WERI-Rb-1 (cell line): ENCODE results near the gene NOL4L.

Source experiments
- DNase-seq: peaks from one replicate; pipeline ENCODE4 v3.0.0-alpha.2; 2020
- H3K27ac ChIP-seq: fragments of 250-450 bp; sonication (Bioruptor Pico); 2 replicates; pipeline ENCODE4 v1.5.1; 2020; ENCODE audit warnings: mild to moderate bottlenecking, moderate library complexity
- H3K27me3 ChIP-seq: fragments of 250-450 bp; sonication (Bioruptor Pico); 2 replicates; pipeline ENCODE4 v1.5.1; 2021; ENCODE audit warnings: mild to moderate bottlenecking, low read depth, moderate library complexity; ENCODE audit not compliant: insufficient read depth, severe bottlenecking
- H3K36me3 ChIP-seq: fragments of 250-450 bp; sonication (Bioruptor Pico); 2 replicates; pipeline ENCODE4 v1.5.1; 2020; ENCODE audit warnings: mild to moderate bottlenecking, moderate library complexity
- H3K4me3 ChIP-seq: 2 replicates; pipeline ENCODE4 v1.5.1; 2011; ENCODE audit warnings: low read depth, mild to moderate bottlenecking, control low read depth, low read length
- H3K9me3 ChIP-seq: fragments of 250-450 bp; sonication (Bioruptor Pico); 2 replicates; pipeline ENCODE4 v1.5.1; 2021; ENCODE audit warnings: mild to moderate bottlenecking, moderate library complexity; ENCODE audit not compliant: severe bottlenecking
- TF ChIP-seq, protein P1 (sequence below): IDR thresholded peaks from 2 replicates; pipeline ENCODE4 v1.5.1; 2011; ENCODE audit warnings: low read depth, mild to moderate bottlenecking, control low read depth, inconsistent platforms, low read length

The NOL4L gene

DNA sequence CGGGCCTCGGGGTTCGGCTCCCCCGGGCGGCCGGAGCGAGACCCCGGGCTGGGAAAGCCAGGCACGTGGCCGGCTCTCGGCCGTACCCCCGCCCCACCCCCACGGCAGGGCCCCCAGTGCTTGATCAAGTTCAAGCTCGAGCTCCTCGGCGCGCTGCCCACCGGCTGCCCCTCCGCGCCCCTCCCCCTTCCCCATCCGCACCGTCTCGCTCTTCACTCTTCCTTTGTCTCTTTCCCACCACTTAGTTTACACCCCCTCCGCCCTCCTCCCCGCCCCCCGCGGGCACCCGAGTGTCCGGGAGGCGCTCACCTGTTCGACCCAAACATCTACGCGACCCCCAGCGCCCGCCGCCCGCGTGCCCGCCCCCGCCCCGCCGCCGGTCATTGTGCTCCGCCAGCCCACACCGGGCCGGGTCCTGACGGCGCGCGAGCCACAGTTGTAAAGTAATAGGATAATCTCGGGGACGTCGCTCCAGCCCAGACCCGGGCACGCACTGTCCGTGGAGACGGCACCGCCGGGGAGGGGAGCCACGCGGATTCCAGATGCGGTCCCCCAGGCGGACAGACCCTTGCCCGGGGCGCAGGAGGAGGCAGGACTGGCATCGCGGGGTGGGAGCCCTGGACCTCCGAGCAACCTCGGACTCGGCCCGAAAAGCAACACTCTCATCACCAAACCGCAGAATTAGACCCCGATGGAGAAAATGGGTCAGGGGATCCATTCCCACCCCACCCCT lies 100.7 kb downstream of the NOL4L start:
- H3K27me3 ChIP-seq = no peaks in the 10 kb centered on the region
- peak overlapping the region; percentile 80 for H3K4me3 ChIP-seq
- peak overlapping the region; percentile 99 for H3K27ac ChIP-seq
- DNase-seq = peak; percentile 66
- H3K36me3 ChIP-seq = peaks cover 5% of the 10 kb centered on the region; the same call in 1 of the 2 replicates
- TF ChIP-seq, protein P1, sequence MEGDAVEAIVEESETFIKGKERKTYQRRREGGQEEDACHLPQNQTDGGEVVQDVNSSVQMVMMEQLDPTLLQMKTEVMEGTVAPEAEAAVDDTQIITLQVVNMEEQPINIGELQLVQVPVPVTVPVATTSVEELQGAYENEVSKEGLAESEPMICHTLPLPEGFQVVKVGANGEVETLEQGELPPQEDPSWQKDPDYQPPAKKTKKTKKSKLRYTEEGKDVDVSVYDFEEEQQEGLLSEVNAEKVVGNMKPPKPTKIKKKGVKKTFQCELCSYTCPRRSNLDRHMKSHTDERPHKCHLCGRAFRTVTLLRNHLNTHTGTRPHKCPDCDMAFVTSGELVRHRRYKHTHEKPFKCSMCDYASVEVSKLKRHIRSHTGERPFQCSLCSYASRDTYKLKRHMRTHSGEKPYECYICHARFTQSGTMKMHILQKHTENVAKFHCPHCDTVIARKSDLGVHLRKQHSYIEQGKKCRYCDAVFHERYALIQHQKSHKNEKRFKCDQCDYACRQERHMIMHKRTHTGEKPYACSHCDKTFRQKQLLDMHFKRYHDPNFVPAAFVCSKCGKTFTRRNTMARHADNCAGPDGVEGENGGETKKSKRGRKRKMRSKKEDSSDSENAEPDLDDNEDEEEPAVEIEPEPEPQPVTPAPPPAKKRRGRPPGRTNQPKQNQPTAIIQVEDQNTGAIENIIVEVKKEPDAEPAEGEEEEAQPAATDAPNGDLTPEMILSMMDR = no peak
- no peaks in the 10 kb centered on the region for H3K9me3 ChIP-seq

DNA sequence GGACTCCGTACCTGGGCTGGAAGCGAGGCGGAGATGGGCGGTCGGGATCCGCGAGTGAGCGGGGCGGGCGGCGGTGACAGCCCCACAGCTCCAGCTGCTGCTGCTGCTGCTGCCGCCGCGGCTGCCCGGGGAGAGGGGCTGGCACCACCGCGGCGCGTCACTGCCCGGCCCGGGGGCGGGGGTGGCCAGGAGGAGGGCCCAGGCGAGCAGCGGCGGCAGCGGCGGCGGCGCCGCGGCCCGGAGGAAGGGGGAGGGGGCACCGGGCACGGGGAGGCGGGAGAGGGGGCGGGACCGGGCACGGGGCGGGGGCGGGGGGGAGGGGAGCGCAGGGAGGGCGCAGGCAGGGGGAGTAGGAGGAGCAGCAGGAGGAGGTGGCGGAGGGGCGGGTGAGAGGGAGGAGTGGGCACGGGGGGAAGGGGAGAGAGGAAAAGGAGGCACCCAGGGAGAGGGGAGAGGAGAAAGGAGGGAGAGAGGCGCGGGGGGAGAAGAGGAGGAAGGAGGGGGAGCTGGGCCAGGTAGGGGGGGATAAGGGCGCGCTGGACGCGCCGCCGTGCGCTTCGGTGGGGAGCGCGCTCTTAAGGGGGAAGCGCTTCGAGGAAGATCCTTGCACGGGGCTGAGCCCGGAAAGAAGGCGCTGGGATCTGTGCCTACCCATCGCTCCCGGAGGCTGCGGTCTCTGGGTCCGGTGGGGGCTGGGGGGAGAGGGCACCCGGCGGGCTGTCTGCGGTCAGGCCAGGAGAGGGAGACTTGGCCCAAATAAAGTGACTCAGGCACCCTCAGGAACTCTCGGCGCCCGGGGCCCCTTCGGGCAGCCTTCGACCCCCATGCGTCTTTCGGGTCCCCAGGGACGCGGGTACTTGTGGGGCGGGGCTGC lies 101.5 kb downstream of the NOL4L start:
- H3K9me3 ChIP-seq = no peaks in the 10 kb centered on the region
- TF ChIP-seq, protein P1 = no peak
- DNase-seq = peak; percentile 97
- no peaks in the 10 kb centered on the region for H3K27me3 ChIP-seq
- H3K36me3 ChIP-seq = peaks cover 5% of the 10 kb centered on the region; the same call in 1 of the 2 replicates
- H3K27ac ChIP-seq = peak overlapping the region; percentile 99
- H3K4me3 ChIP-seq = peak overlapping the region; percentile 80

DNA sequence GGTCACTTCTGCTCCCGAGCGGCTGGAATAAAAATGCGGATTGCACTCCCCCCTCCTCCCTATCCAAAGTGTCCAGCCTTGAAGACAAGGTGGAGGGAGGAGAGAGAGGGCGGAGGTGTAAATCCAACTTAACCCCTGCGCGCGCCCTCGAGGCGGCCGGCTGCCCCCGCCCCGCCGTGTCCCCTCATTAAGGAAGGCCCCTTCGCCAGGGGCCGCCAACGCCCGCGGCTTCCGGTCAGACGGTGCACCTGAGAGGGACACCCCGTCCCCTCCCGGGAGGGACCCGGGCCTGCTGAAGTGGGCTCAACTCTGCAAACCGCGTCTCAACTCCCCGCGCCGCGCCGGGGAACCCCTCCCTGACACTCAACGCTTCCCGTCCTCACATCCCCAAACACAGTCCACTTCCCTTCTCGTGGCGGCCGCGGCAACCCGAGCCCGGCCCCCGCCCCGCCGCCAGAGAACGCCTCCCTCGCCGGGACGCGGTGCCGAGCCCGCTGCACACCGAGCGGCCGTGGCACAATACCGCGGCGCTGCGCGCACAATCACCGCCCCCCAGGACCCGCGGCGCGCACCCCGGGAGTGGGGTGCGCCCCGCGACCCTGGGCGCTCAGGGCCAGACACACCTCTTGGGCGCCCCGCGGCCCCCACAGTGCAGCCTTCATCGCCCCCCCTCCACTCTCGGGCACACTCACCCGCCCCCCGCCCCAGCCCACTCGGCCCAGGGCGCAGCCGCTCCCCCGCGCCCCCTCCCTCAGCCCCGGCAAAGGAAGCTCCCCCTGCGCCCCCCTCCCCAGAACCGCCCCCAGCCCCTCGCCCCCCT lies 102.5 kb downstream of the NOL4L start:
- no peaks in the 10 kb centered on the region for H3K27me3 ChIP-seq
- H3K9me3 ChIP-seq = no peaks in the 10 kb centered on the region
- peak overlapping the region; percentile 52 for H3K4me3 ChIP-seq
- H3K36me3 ChIP-seq = peaks cover 5% of the 10 kb centered on the region; the same call in 1 of the 2 replicates
- peak; percentile 61 for DNase-seq
- peak overlapping the region; percentile 88 for H3K27ac ChIP-seq
- TF ChIP-seq, protein P1 = no peak

DNA sequence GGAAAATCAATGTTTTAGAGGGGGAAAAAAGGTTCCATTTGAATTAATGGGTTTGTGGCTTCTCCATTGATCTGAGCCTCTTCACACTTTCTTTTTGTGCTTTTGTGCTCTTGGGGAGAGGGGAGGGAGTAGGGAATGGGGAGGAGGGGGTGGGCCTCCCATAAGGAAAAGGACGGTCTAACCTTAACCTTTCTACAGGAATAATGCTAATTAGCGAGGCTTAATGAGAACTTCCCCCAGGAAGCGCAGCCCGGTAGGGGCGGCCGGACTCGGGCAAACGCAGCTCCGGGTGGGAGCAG lies 103.0 kb downstream of the NOL4L start:
- Histone ChIP-seq H3K27me3 (no peaks in the 10 kb centered on the region), H3K36me3 (peaks cover 5% of the 10 kb centered on the region; the same call in 1 of the 2 replicates), H3K4me3 (peak overlapping the region; percentile 52), H3K27ac (peak overlapping the region; percentile 88), H3K9me3 (no peaks in the 10 kb centered on the region)
- TF ChIP-seq, protein P1 = no peak
- DNase-seq = no peak

DNA sequence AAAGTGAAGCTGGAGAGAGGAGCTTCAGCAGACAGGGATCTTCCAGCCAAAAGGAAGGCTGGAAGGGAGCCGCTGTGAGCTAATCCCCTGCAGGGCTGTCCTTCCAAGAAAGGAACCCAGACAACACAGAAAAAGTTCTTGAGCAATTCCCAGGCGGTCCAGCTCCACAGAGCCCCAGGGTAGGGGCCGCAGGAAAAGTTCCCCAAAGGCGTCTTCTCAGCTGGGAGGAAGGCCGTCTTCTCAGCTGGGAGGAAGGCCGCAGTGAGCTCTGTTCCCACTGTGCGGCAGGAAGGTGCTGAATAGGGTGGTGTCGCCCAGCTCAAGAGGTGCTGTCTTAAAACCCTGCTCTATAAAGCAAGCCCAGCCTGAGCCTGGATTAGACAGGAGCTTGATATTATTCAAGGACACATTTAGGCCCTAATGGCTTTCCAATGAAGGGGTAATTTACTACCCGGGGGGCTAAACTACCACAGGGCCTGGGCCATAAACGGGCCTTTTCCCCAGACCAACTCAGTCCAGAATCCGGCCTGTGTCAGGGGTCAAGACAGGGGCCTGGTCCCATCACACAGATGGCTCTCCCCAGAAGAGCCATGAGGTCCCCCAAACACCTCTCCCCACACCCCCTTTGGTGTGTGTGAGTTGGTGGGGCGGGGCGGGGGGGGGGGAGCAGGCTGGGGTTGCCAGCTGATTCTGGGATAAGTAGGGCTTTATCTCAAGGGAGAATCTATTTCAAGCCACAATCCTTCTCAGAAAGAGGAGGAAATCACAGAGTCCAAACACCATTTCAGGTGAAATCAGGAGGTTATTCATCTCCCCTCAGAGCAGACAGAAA lies 103.6 kb downstream of the NOL4L start:
- Histone ChIP-seq H3K36me3 (peaks cover 5% of the 10 kb centered on the region; the same call in 1 of the 2 replicates), H3K27me3 (no peaks in the 10 kb centered on the region), H3K27ac (peak overlapping the region; percentile 88), H3K4me3 (peak overlapping the region; percentile 52), H3K9me3 (no peaks in the 10 kb centered on the region)
- DNase-seq = peak; percentile 67
- TF ChIP-seq, protein P1 = no peak
